ENCODE data around the gene CD164.
"Not testable (repeated sequence)": the region's sequence is repeated elsewhere in the genome, so short reads cannot be mapped to it uniquely, and the experiment has no call there.

CD164 gene

GRCh38 chr6:109339906-109340678, 42.2 kb downstream of the CD164 start:
- DNase-seq: no peak

GRCh38 chr6:109336221-109336961, 45.9 kb downstream of the CD164 start:
- DNase-seq: no peak

GRCh38 chr6:109333870-109334269, 48.4 kb downstream of the CD164 start:
- DNase-seq: not testable (repeated sequence)

GRCh38 chr6:109332748-109333147, 49.5 kb downstream of the CD164 start:
- DNase-seq: no peak

GRCh38 chr6:109331081-109331480, 51.2 kb downstream of the CD164 start:
- DNase-seq: no peak

GRCh38 chr6:109330263-109330662, 52.0 kb downstream of the CD164 start:
- no peak for DNase-seq

- no peak for DNase-seq
Measured at GRCh38 chr6:109328629-109329028, 53.6 kb downstream of the CD164 start.

GRCh38 chr6:109327959-109328358, 54.3 kb downstream of the CD164 start:
- DNase-seq: no peak

- DNase-seq: no peak
Measured at GRCh38 chr6:109327491-109327890, 54.8 kb downstream of the CD164 start.

GRCh38 chr6:109326351-109326750, 55.9 kb downstream of the CD164 start:
- DNase-seq: no peak

- no peak for DNase-seq
Measured at GRCh38 chr6:109325400-109325801, 56.9 kb downstream of the CD164 start.

- DNase-seq: no peak
Measured at GRCh38 chr6:109323241-109323640, 59.0 kb downstream of the CD164 start.

- no peak for DNase-seq
Measured at GRCh38 chr6:109322825-109323224, 59.4 kb downstream of the CD164 start.

- no peak for DNase-seq
Measured at GRCh38 chr6:109321752-109322151, 60.5 kb downstream of the CD164 start.

- no peak for DNase-seq
Measured at GRCh38 chr6:109320072-109320471, 62.2 kb downstream of the CD164 start.

GRCh38 chr6:109318328-109318876, 63.9 kb downstream of the CD164 start:
- DNase-seq: no peak

- DNase-seq: no peak
Measured at GRCh38 chr6:109316909-109317308, 65.4 kb downstream of the CD164 start.
